Activated CD8-positive, alpha-beta T cell treated with anti-CD3 and anti-CD28 coated beads for 36 hours (primary cell): Measurements from ENCODE around the gene ARL1. TPM values are rescaled to one million over a fixed set of nuclear protein-coding genes. Genes with fewer than 3 reads are reported as not detected.
"Not testable (repeated sequence)": the region's sequence is repeated elsewhere in the genome, so short reads cannot be mapped to it uniquely, and the experiment has no call there.

Experiments used
- ATAC-seq: fragments of 200-7000 bp; cut with Tn5 transposase; one replicate; pipeline ENCODE4 v1.10.0; 2021; ENCODE audit warnings: mild to moderate bottlenecking, moderate library complexity
- CTCF ChIA-PET: fragments of 350-600 bp; sonication (Branson Sonifier 250); formaldehyde crosslinking; loops from one replicate; lab custom pipeline; 2021; ENCODE audit warnings: antibody characterized with exemption; lab: Charles Lee
- POLR2A ChIA-PET: fragments of 350-600 bp; sonication (Branson Sonifier 250); formaldehyde crosslinking; loops from one replicate; lab custom pipeline; 2021; ENCODE audit warnings: antibody characterized with exemption; lab: Charles Lee
- DNase-seq: peaks from one replicate; pipeline ENCODE4 v3.0.0-alpha.2; 2020
- H3K27ac Mint-ChIP-seq: one replicate; pipeline ENCODE4 v1.8.0; 2021; ENCODE audit warnings: mild to moderate bottlenecking, mixed read lengths
- H3K27me3 Mint-ChIP-seq: one replicate; pipeline ENCODE4 v1.8.0; 2021; ENCODE audit warnings: mixed read lengths
- H3K36me3 Mint-ChIP-seq: one replicate; pipeline ENCODE4 v1.8.0; 2021; ENCODE audit warnings: low read depth, mixed read lengths
- H3K4me1 Mint-ChIP-seq: one replicate; pipeline ENCODE4 v1.8.0; 2021; ENCODE audit warnings: low read depth, mixed read lengths
- H3K4me3 Mint-ChIP-seq: one replicate; pipeline ENCODE4 v1.8.0; 2021; ENCODE audit warnings: mild to moderate bottlenecking, moderate library complexity, mixed read lengths
- H3K9me3 Mint-ChIP-seq: one replicate; pipeline ENCODE4 v1.8.0; 2021; ENCODE audit warnings: mixed read lengths
- intact Hi-C: fragments of 100-400 bp; cut with micrococcal nuclease; formaldehyde crosslinking; loops from one replicate; pipeline ENCODE4 v1.10.0; 2022
- total RNA-seq, 2 experiments: library from RNA; stranded (reverse); gene quantifications; one replicate each; pipeline ENCODE4 v1.2.3, GENCODE V29; 2021
- TF ChIP-seq, protein P1 (sequence below): fragments of 200-600 bp; IDR thresholded peaks from one replicate; pipeline ENCODE4 v1.8.0; 2022; ENCODE audit warnings: antibody characterized with exemption, mild to moderate bottlenecking

ARL1 gene
- total RNA-seq, 2 experiments from 2014 or later = 52.5 to 58.6 TPM

DNA sequence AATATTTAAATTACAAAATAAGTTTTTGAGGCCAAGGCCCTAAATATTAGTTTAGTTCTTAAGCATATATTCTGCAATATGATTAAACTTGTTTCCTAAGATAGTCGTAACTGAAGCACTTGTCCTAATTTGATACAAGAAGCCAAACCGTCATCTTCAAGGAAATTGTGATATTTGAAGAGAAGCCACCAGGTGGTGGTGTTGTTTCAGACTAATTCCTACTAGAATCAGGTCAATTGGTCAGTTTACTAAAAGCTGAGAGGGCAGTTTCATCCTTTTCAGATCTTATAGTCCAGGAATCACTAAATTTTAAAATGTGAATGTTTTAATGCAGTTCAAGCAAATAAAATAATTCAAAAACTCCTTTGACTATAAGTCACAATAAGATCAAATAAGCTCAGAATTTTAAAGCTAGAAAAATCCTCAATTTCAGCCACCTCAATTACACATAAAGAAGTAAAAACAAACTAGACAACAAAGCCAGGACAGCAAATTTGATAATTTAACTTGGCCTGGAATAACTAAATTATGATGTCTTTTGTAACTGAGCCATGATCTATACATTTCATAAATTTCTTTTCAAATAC lies 7.1 kb upstream of the ARL1 start:
- Mint-ChIP-seq H3K4me1 (peaks cover 2% of the 10 kb centered on the region), H3K27ac (no peak overlapping the region), H3K27me3 (peaks cover 8% of the 10 kb centered on the region), H3K9me3 (no peaks in the 10 kb centered on the region), H3K36me3 (no peaks in the 10 kb centered on the region), H3K4me3 (no peak overlapping the region)
- intact Hi-C loops = loop anchor here (10.0 kb wide), 2 partner anchors 340 to 420 kb away; partner anchors contain the start of gene GNPTAB
- ATAC-seq (no peak), DNase-seq (peak; percentile 35)
- POLR2A ChIA-PET = no interaction called here
- TF ChIP-seq, protein P1, sequence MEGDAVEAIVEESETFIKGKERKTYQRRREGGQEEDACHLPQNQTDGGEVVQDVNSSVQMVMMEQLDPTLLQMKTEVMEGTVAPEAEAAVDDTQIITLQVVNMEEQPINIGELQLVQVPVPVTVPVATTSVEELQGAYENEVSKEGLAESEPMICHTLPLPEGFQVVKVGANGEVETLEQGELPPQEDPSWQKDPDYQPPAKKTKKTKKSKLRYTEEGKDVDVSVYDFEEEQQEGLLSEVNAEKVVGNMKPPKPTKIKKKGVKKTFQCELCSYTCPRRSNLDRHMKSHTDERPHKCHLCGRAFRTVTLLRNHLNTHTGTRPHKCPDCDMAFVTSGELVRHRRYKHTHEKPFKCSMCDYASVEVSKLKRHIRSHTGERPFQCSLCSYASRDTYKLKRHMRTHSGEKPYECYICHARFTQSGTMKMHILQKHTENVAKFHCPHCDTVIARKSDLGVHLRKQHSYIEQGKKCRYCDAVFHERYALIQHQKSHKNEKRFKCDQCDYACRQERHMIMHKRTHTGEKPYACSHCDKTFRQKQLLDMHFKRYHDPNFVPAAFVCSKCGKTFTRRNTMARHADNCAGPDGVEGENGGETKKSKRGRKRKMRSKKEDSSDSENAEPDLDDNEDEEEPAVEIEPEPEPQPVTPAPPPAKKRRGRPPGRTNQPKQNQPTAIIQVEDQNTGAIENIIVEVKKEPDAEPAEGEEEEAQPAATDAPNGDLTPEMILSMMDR = peak; percentile 82
- CTCF ChIA-PET = interaction anchor here (0.6 to 1.1 kb wide), 25 partner anchors 8 to 425 kb away, joined by 3 to 12 read pairs (median 3); partner anchors contain the start of gene GNPTAB

DNA sequence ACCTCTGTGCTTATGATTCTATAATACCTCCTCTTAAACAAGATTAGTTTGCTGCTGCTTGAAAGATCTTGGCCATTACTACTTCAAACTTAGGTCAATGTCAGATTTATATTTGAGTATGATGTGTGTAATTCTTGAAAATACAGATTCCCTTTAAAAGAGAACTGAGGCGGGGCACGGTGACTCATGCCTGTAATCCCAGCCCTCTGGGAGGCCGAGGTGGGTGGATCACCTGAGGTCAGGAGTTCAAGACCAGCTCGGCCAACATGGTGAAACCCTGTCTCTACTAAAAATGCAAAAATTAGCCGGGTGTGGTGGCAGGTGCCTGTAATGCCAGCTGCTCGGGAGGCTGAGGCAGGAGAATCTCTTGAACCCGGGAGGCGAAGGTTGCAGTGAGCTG lies 2.6 kb upstream of the ARL1 start:
- H3K4me3 Mint-ChIP-seq, DNase-seq, H3K36me3 Mint-ChIP-seq, H3K9me3 Mint-ChIP-seq, ATAC-seq, POLR2A ChIA-PET, H3K27ac Mint-ChIP-seq, H3K27me3 Mint-ChIP-seq: not testable (repeated sequence)
- CTCF ChIA-PET = interaction anchor here (2.1 kb wide), 1 partner anchor 363 kb away, joined by 7 read pairs; no protein-coding TSS in a partner anchor
- intact Hi-C loops = loop anchor here (10.0 kb wide), 2 partner anchors 345 to 425 kb away; partner anchors contain the start of gene GNPTAB
- H3K4me1 Mint-ChIP-seq = peaks cover 19% of the 10 kb centered on the region

DNA sequence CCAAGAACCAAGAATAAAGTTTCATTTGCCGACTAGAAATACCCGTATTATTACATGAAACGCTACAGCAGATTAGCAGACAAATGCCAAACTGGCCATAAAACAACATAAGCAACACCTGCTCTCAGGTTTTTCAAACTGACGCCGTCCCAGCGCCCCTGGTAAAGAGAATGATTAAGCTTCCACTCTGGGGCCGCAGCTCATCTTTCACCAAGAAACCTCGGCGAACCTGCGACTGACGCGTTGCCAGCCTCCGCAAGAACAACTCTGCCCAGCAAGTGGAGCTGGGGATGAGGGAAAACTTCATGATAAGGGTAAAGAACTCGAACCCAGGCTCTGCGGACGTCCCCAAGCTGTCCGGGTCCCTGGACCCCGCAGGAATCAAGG lies 530 bp downstream of the ARL1 start:
- CTCF ChIA-PET = interaction anchor here (1.2 to 1.9 kb wide), 3 partner anchors 22 to 423 kb away, joined by 4 read pairs; no protein-coding TSS in a partner anchor
- Mint-ChIP-seq H3K36me3 (peaks cover 2% of the 10 kb centered on the region), H3K27ac (peak overlapping the region; percentile 99), H3K9me3 (no peaks in the 10 kb centered on the region), H3K4me3 (peak overlapping the region; percentile 98), H3K4me1 (peaks cover 25% of the 10 kb centered on the region), H3K27me3 (no peaks in the 10 kb centered on the region)
- ATAC-seq (peak; percentile 43), DNase-seq (peak; percentile 51)
- POLR2A ChIA-PET = interaction anchor here (0.9 to 1.9 kb wide), 7 partner anchors 8 to 714 kb away, joined by 3 to 6 read pairs (median 4); partner anchors contain the start of genes DRAM1, GNPTAB and PARPBP
- TF ChIP-seq, protein P1 = no peak
- intact Hi-C loops = no loop called here

DNA sequence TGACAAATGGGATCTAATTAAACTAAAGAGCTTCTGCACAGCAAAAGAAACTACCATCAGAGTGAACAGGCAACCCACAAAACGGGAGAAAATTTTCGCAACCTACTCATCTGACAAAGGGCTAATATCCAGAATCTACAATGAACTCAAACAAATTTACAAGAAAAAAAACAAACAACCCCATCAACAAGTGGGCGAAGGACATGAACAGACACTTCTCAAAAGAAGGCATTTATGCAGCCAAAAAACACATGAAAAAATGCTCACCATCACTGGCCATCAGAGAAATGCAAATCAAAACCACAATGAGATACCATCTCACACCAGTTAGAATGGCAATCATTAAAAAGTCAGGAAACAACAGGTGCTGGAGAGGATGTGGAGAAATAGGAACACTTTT lies 16.4 kb downstream of the ARL1 start:
- ATAC-seq, H3K9me3 Mint-ChIP-seq, H3K4me3 Mint-ChIP-seq, CTCF ChIA-PET, H3K27me3 Mint-ChIP-seq, intact Hi-C loops, H3K4me1 Mint-ChIP-seq, H3K27ac Mint-ChIP-seq, DNase-seq, POLR2A ChIA-PET: not testable (repeated sequence)
- peaks cover 48% of the 10 kb centered on the region for H3K36me3 Mint-ChIP-seq

DNA sequence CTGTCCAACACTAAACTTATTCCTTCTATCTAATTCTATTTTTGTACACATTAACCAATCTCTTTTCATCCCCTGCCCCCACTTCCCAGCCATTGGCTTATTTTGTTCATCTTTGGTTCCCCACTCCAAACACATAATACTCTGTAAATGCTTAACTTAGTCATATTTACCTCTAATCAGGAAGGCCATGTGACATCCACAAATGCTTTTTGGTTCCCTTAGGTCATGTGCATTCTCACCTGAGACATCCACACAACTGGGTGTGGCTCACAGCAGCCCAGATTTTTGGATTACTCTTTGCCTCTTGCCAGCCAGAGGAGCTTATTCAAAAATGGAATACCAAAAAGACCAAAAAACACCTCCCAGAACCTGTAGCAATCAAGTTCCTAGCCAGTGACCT lies 28.4 kb downstream of the ARL1 start:
- H3K27ac Mint-ChIP-seq = no peak overlapping the region
- ATAC-seq (no peak), DNase-seq (no peak)
- no peaks in the 10 kb centered on the region for H3K27me3 Mint-ChIP-seq
- H3K4me1 Mint-ChIP-seq = no peaks in the 10 kb centered on the region
- intact Hi-C loops = no loop called here
- H3K4me3 Mint-ChIP-seq = no peak overlapping the region
- ChIA-PET CTCF (no interaction called here), POLR2A (no interaction called here)
- no peaks in the 10 kb centered on the region for H3K9me3 Mint-ChIP-seq
- TF ChIP-seq, protein P1 = no peak
- H3K36me3 Mint-ChIP-seq = peaks cover 54% of the 10 kb centered on the region

DNA sequence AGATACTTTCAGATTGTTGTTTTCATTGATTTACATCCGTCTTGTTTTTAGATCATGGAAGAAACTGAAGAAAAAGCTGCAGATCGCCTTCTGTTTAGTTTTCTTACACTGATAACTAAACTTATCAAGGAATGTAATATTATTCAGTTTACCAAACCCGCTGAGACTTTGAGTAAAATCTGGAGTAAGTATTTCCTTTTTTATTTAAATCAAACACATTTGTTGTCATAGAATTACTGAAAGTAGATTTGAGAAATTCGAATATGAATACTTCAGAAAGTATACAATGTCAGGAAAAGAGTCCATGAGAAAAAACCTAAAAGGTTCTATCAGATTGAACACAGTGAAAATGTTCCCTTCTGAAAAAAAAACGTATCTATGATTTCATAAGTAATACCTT lies 32.0 kb downstream of the ARL1 start:
- ChIA-PET CTCF (no interaction called here), POLR2A (no interaction called here)
- H3K36me3 Mint-ChIP-seq = peaks cover 60% of the 10 kb centered on the region
- intact Hi-C loops = no loop called here
- TF ChIP-seq, protein P1 = no peak
- H3K4me3 Mint-ChIP-seq = no peak overlapping the region
- DNase-seq (no peak), ATAC-seq (no peak)
- H3K4me1 Mint-ChIP-seq = no peaks in the 10 kb centered on the region
- peak overlapping the region; percentile 17 for H3K27ac Mint-ChIP-seq
- no peaks in the 10 kb centered on the region for H3K27me3 Mint-ChIP-seq
- H3K9me3 Mint-ChIP-seq = no peaks in the 10 kb centered on the region
